ENCODE data around the gene KCNIP1. TPM values are rescaled to one million over a fixed set of nuclear protein-coding genes. Genes with fewer than 3 reads are reported as not detected.

Gene KCNIP1
- total and polyA plus RNA-seq, 2 of the 8 experiments (the other 6 are each of a cell fraction or from before 2014, with no cell fraction given), result 0.52 to 0.83 TPM

DNA sequence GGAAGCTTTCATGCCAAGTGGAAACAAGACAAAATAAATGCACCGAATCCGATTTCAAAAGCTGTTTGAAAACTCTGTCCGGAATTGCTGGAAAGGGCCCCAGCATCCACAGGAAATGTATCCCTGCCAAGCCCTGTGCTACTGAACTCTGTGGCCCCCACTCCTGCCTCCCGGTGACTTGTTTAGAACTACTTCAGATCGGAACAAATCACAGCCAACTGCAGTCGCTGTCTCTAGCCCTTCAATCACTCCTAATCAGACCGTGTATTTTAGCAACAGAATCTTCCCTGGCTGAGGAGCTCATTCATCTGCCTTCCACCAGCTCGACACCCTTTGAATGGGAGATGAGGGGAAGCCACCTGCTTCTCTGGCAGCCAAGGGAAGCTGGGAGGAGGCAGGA lies 94.1 kb downstream of the KCNIP1 start (continued):
- no peak for TF ChIP-seq BACH1 (IDR thresholded peaks at IDR 0.05; ENCODE audit: low read length)
- no peak for TF ChIP-seq POLR2AphosphoS5 (IDR thresholded peaks at IDR 0.05; ENCODE audit: low read depth, low read length)
- no peak for TF ChIP-seq SP4 (IDR thresholded peaks at IDR 0.05; ENCODE audit: low read length)
- no peak for TF ChIP-seq MAX (IDR thresholded peaks at IDR 0.05)
- TF ChIP-seq SRF (IDR thresholded peaks at IDR 0.05; ENCODE audit: low read depth, low read length), result no peak
- no peak for TF ChIP-seq CEBPB (IDR thresholded peaks at IDR 0.05; ENCODE audit: low read depth, low read length)

Measured in H1 (cell line).